CD4-positive, alpha-beta T cell (primary cell): Measurements from ENCODE around the gene RSRC1. TPM values are rescaled to one million over a fixed set of nuclear protein-coding genes. Genes with fewer than 3 reads are reported as not detected.

ENCODE experiments used
- ATAC-seq: fragments of 200-7000 bp; cut with Tn5 transposase; one replicate; pipeline ENCODE4 v1.10.0; 2022; ENCODE audit warnings: mild to moderate bottlenecking; ENCODE audit not compliant: poor library complexity
- CTCF ChIA-PET: fragments of 350-600 bp; sonication (Branson Sonifier 250); formaldehyde crosslinking; loops from one replicate; lab custom pipeline; 2021; ENCODE audit warnings: antibody characterized with exemption, inconsistent platforms; lab: Charles Lee
- POLR2A ChIA-PET: fragments of 350-600 bp; sonication (Branson Sonifier 250); formaldehyde crosslinking; loops from one replicate; lab custom pipeline; 2021; ENCODE audit warnings: antibody characterized with exemption, inconsistent platforms; lab: Charles Lee
- DNase-seq, 14 experiments: peaks; one replicate each; pipeline ENCODE4 v3.0.0-alpha.2; 2013 to 2020; ENCODE audit warnings: mixed read lengths in 2 of 14
- H3K27ac ChIP-seq, 2 donors: one replicate each; pipeline versions ENCODE4 v1.5.1 to v1.7.0; 2013; ENCODE audit warnings: low read length in 2 of 2, low read depth in 1 of 2, mild to moderate bottlenecking in 1 of 2
- H3K27me3 ChIP-seq, 2 experiments: 1 replicate in 1 of 2; 2 replicates in 1 of 2; pipeline versions ENCODE4 v1.6.1 to v1.7.0; 2013; ENCODE audit warnings: low read length in 2 of 2, control low read depth in 1 of 2, mild to moderate bottlenecking in 1 of 2, moderate library complexity in 1 of 2; ENCODE audit not compliant: insufficient read depth in 2 of 2, control insufficient read depth in 1 of 2
- H3K36me3 ChIP-seq: one replicate; pipeline ENCODE4 v1.6.1; 2013; ENCODE audit warnings: low read length, control low read depth; ENCODE audit not compliant: insufficient read depth
- H3K4me1 ChIP-seq: one replicate; pipeline ENCODE4 v1.6.1; 2013; ENCODE audit warnings: low read length, control low read depth; ENCODE audit not compliant: insufficient read depth
- H3K4me3 ChIP-seq: one replicate; pipeline ENCODE4 v1.5.1; 2013; ENCODE audit warnings: mild to moderate bottlenecking, low read length, moderate library complexity
- H3K9me3 ChIP-seq, 2 experiments: 1 replicate in 1 of 2; 2 replicates in 1 of 2; pipeline versions ENCODE4 v1.6.1 to v1.7.0; 2013; ENCODE audit warnings: low read length in 2 of 2, mild to moderate bottlenecking in 2 of 2, control low read depth in 1 of 2, moderate library complexity in 1 of 2; ENCODE audit not compliant: control insufficient read depth in 1 of 2, insufficient read depth in 1 of 2
- H3K27ac Mint-ChIP-seq: one replicate; pipeline ENCODE4 v1.8.0; 2020; ENCODE audit warnings: mixed read lengths
- H3K27me3 Mint-ChIP-seq: one replicate; pipeline ENCODE4 v1.8.0; 2021; ENCODE audit warnings: mixed read lengths
- H3K36me3 Mint-ChIP-seq: one replicate; pipeline ENCODE4 v1.8.0; 2021; ENCODE audit warnings: low read depth, mixed read lengths
- H3K4me1 Mint-ChIP-seq: one replicate; pipeline ENCODE4 v1.8.0; 2021; ENCODE audit warnings: low read depth, mixed read lengths
- H3K4me3 Mint-ChIP-seq: one replicate; pipeline ENCODE4 v1.8.0; 2020; ENCODE audit warnings: mild to moderate bottlenecking, mixed read lengths
- H3K9me3 Mint-ChIP-seq: one replicate; pipeline ENCODE4 v1.8.0; 2020; ENCODE audit warnings: mixed read lengths
- intact Hi-C, 2 experiments: fragments of 100-400 bp; cut with DNase I in 1 of 2; cut with micrococcal nuclease in 1 of 2; formaldehyde crosslinking; loops; one replicate each; pipeline versions ENCODE4 v1.15.1 to v1.9.0; 2023 to 2025; cut with DNase I, micrococcal nuclease
- total RNA-seq, 174 experiments: library from RNA in 2 of 174; stranded (reverse) in 2 of 174; gene quantifications; one replicate each; pipeline ENCODE4 v1.2.3 and lab custom pipeline; 2021 to 2026
- TF ChIP-seq, protein P1 (sequence below): fragments of 200-600 bp; IDR thresholded peaks from one replicate; pipeline ENCODE4 v1.8.0; 2022; ENCODE audit warnings: antibody characterized with exemption, mild to moderate bottlenecking

RSRC1 gene
- total RNA-seq, 2 experiments from 2014 or later = 22.3 to 24.6 TPM

DNA sequence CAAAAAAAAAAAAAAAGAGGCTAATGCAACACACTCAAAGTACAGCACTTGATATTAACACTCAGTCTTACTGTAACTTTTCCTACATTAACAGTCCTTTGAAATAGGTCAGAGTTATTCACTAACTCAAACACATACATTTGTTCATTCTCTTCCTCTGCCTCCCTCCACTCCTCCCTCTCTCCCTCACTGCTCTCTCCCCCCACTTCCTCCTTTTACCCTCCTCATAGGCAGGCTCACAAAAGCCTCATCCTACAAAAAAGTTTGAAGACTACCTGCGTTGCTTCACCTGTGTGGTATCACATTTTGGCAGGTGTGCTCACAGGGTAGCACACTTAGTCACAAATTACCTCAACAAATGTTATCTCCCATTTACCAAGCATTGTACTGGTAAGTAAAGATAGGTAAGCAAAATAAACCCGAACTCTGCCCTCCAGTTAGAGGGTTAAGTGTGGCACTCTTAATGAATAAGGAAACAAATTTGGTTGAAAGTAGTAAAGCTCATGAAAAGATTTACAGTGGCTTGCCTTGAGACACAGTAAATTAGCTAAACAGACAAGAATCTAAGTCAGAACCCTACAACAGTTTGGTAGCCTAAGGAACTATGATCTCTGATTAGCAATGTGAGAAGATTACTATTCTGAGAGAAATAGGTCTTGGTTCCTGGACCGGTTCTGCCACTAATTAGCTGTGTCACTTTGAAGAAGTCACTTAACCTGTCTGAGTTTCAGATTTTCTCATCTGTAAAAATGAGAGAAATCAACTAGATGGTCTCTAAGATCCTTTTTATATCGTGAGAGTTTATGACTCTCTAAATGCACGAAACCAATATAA, 310.1 kb downstream of the RSRC1 start:
- POLR2A ChIA-PET = no interaction called here
- CTCF ChIA-PET = no interaction called here
- H3K9me3 Mint-ChIP-seq = peaks cover 5% of the 10 kb centered on the region
- H3K27ac Mint-ChIP-seq = no peak overlapping the region
- H3K4me3 ChIP-seq = no peak overlapping the region
- TF ChIP-seq, protein P1, sequence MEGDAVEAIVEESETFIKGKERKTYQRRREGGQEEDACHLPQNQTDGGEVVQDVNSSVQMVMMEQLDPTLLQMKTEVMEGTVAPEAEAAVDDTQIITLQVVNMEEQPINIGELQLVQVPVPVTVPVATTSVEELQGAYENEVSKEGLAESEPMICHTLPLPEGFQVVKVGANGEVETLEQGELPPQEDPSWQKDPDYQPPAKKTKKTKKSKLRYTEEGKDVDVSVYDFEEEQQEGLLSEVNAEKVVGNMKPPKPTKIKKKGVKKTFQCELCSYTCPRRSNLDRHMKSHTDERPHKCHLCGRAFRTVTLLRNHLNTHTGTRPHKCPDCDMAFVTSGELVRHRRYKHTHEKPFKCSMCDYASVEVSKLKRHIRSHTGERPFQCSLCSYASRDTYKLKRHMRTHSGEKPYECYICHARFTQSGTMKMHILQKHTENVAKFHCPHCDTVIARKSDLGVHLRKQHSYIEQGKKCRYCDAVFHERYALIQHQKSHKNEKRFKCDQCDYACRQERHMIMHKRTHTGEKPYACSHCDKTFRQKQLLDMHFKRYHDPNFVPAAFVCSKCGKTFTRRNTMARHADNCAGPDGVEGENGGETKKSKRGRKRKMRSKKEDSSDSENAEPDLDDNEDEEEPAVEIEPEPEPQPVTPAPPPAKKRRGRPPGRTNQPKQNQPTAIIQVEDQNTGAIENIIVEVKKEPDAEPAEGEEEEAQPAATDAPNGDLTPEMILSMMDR = no peak
- H3K4me1 Mint-ChIP-seq = no peaks in the 10 kb centered on the region
- no peaks in the 10 kb centered on the region for H3K27me3 ChIP-seq
- peaks cover 17% of the 10 kb centered on the region for H3K36me3 Mint-ChIP-seq
- no peaks in the 10 kb centered on the region for H3K4me1 ChIP-seq
- DNase-seq (no peak), ATAC-seq (no peak)
- H3K4me3 Mint-ChIP-seq = no peak overlapping the region
- no peak overlapping the region for H3K27ac ChIP-seq
- no peaks in the 10 kb centered on the region for H3K36me3 ChIP-seq
- H3K9me3 ChIP-seq = no peaks in the 10 kb centered on the region
- H3K27me3 Mint-ChIP-seq = no peaks in the 10 kb centered on the region
- intact Hi-C loops = no loop called here

DNA sequence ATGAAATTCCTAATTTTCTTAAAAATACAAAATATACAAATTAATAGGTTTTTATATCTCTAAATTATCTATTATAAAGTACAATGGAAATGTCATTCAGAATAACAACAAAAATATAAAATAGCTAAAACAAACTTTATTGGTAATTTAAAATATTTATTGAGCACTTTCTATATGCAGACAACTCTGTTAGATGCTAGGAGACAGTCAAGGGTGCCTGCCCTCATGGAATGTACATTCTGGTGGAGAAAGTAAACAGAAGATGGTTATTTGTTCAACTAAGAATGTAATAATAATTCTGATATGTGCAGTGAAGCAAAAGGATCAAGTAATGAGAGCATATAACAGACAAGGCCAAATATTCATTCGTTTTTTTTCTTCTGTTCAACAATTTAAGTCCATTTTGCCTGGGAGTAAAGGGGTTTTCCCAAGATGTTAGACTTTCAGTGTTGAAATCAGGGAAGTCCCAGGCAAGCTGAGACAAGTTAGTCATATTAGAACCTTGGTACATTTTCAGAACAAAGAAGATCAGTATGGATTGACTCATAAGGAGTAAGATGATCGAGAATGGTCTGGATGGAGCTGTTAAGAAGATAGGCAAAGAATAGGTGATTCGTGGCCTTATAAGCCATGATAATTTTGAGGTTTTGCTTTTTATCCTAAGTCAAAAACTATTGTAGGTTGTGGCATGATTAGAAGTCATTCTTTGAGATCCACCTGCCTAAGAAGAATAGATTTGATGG, 310.9 kb downstream of the RSRC1 start:
- peaks cover 5% of the 10 kb centered on the region for H3K9me3 Mint-ChIP-seq
- H3K4me1 Mint-ChIP-seq = no peaks in the 10 kb centered on the region
- no peaks in the 10 kb centered on the region for H3K9me3 ChIP-seq
- no peak for ATAC-seq
- no peak overlapping the region for H3K4me3 Mint-ChIP-seq
- no peaks in the 10 kb centered on the region for H3K27me3 Mint-ChIP-seq
- no peaks in the 10 kb centered on the region for H3K4me1 ChIP-seq
- H3K27ac Mint-ChIP-seq = no peak overlapping the region
- TF ChIP-seq, protein P1 = no peak
- CTCF ChIA-PET = no interaction called here
- H3K36me3 Mint-ChIP-seq = peaks cover 17% of the 10 kb centered on the region
- no peak overlapping the region for H3K27ac ChIP-seq
- no peaks in the 10 kb centered on the region for H3K27me3 ChIP-seq
- peak in 2 of 14 experiments; percentile 14 to 32 for DNase-seq
- H3K36me3 ChIP-seq = no peaks in the 10 kb centered on the region
- H3K4me3 ChIP-seq = no peak overlapping the region
- POLR2A ChIA-PET = no interaction called here
- intact Hi-C loops = no loop called here

DNA sequence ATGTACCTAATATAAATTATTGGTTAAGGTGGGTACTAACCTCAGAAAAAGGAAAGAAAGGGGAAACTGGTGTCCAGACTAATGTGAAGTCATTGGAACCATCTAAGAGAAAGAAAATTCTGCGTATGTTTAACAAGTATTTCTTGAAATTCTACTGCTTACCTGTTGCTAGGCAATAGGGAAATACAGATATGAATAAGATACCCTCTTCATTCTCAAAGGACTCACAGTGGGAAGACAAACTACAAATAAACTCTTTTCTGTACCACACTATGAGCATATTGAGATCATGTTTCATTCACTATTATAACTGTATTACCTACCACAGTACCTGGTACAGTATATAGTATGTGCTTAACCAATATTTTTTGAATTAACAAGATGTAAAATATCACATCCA, 320.6 kb downstream of the RSRC1 start:
- Mint-ChIP-seq H3K4me1 (no peaks in the 10 kb centered on the region), H3K4me3 (no peak overlapping the region), H3K27me3 (no peaks in the 10 kb centered on the region), H3K9me3 (no peaks in the 10 kb centered on the region), H3K27ac (no peak overlapping the region), H3K36me3 (no peaks in the 10 kb centered on the region)
- DNase-seq (no peak), ATAC-seq (no peak)
- TF ChIP-seq, protein P1 = no peak
- ChIA-PET POLR2A (no interaction called here), CTCF (no interaction called here)
- Histone ChIP-seq H3K4me1 (no peaks in the 10 kb centered on the region), H3K27ac (no peak overlapping the region), H3K27me3 (no peaks in the 10 kb centered on the region), H3K9me3 (no peaks in the 10 kb centered on the region), H3K4me3 (no peak overlapping the region), H3K36me3 (no peaks in the 10 kb centered on the region)
- intact Hi-C loops = loop anchor here (5.0 to 10.0 kb wide), 2 partner anchors 563 to 896 kb away; no protein-coding TSS in a partner anchor
